Measurements from ENCODE around the gene ETV4.

Gene ETV4

GRCh38 chr17:43581130-43581529, 35.0 kb upstream of the ETV4 start:
- Histone ChIP-seq H3K9ac (ENCODE audit: low read depth, low read length) (no peak overlapping the region), H3K27ac (ENCODE audit: low read depth, low read length) (no peak overlapping the region), H3K27me3 (ENCODE audit: control insufficient read depth, insufficient read depth, low read length) (no peaks in the 10 kb centered on the region), H3K4me1 (ENCODE audit: control insufficient read depth, insufficient read depth, low read length) (peaks cover 29% of the 10 kb centered on the region), H3K9me3 (ENCODE audit: control insufficient read depth, insufficient read depth, low read length) (no peaks in the 10 kb centered on the region), H3K4me3 (ENCODE audit: low read depth, low read length) (no peak overlapping the region), H3K36me3 (ENCODE audit: control insufficient read depth, insufficient read depth, low read length) (no peaks in the 10 kb centered on the region)

- Histone ChIP-seq H3K9ac (ENCODE audit: low read depth, low read length) (no peak overlapping the region), H3K9me3 (ENCODE audit: control insufficient read depth, insufficient read depth, low read length) (no peaks in the 10 kb centered on the region)
Observed at GRCh38 chr17:43579566-43580140, 33.5 kb upstream of the ETV4 start.

GRCh38 chr17:43578699-43579565, 32.8 kb upstream of the ETV4 start:
- Histone ChIP-seq H3K9ac (ENCODE audit: low read depth, low read length) (no peak overlapping the region), H3K4me3 (ENCODE audit: low read depth, low read length) (no peak overlapping the region), H3K27me3 (ENCODE audit: control insufficient read depth, insufficient read depth, low read length) (no peaks in the 10 kb centered on the region), H3K27ac (ENCODE audit: low read depth, low read length) (peak overlapping the region; percentile 39), H3K9me3 (ENCODE audit: control insufficient read depth, insufficient read depth, low read length) (no peaks in the 10 kb centered on the region), H3K36me3 (ENCODE audit: control insufficient read depth, insufficient read depth, low read length) (no peaks in the 10 kb centered on the region), H3K4me1 (ENCODE audit: control insufficient read depth, insufficient read depth, low read length) (peaks cover 29% of the 10 kb centered on the region)

More at GRCh38 chr17:43579566-43580140, 33.5 kb upstream of the ETV4 start:
- no peaks in the 10 kb centered on the region for H3K36me3 ChIP-seq (ENCODE audit: control insufficient read depth, insufficient read depth, low read length)
- H3K4me1 ChIP-seq (ENCODE audit: control insufficient read depth, insufficient read depth, low read length): peaks cover 29% of the 10 kb centered on the region
- H3K27me3 ChIP-seq (ENCODE audit: control insufficient read depth, insufficient read depth, low read length): no peaks in the 10 kb centered on the region
- H3K4me3 ChIP-seq (ENCODE audit: low read depth, low read length): no peak overlapping the region
- H3K27ac ChIP-seq (ENCODE audit: low read depth, low read length): peak overlapping the region; percentile 39

GRCh38 chr17:43578404-43578698, 32.2 kb upstream of the ETV4 start:
- Histone ChIP-seq H3K4me3 (ENCODE audit: low read depth, low read length) (no peak overlapping the region), H3K9ac (ENCODE audit: low read depth, low read length) (no peak overlapping the region), H3K4me1 (ENCODE audit: control insufficient read depth, insufficient read depth, low read length) (peaks cover 29% of the 10 kb centered on the region), H3K27ac (ENCODE audit: low read depth, low read length) (no peak overlapping the region), H3K9me3 (ENCODE audit: control insufficient read depth, insufficient read depth, low read length) (no peaks in the 10 kb centered on the region), H3K36me3 (ENCODE audit: control insufficient read depth, insufficient read depth, low read length) (no peaks in the 10 kb centered on the region), H3K27me3 (ENCODE audit: control insufficient read depth, insufficient read depth, low read length) (no peaks in the 10 kb centered on the region)

DNA sequence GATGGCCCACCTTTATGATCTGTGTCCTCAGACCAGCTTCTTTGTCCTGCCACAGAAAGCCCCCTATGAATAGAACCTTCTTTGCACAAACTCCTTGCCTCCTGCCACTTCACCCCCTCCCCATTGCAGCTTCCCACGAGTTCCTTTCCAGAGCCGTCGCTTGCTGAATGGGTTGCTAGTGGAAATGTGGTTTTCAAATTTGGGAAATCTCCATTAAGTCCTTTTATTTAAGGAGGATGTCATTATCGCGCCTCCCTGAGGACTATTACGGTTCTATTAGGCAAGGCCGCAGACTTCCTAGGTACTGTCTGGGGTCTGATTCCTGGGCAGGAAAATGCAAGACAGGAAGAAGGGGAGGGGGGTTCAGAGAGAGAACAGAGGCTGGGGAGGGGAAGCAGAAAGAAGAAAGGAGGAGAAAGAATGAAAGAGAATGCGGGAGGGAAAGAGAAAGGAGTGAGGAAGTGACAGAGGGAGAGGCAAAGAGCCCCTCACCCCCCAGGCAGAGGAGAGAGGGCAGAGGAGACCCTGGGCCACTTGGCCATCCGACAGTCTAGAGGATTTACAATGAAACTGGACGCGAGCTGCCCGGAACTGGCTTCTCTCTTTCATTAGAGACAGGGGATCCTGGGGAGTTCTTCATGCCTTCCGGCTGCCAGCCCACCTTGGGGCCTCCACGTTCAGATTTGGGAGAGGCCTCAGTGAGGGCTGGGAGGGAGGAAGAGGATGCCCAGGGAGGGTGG, 31.7 kb upstream of the ETV4 start:
- no peaks in the 10 kb centered on the region for H3K36me3 ChIP-seq (ENCODE audit: control insufficient read depth, insufficient read depth, low read length)
- no peak overlapping the region for H3K27ac ChIP-seq (ENCODE audit: low read depth, low read length)

DNA sequence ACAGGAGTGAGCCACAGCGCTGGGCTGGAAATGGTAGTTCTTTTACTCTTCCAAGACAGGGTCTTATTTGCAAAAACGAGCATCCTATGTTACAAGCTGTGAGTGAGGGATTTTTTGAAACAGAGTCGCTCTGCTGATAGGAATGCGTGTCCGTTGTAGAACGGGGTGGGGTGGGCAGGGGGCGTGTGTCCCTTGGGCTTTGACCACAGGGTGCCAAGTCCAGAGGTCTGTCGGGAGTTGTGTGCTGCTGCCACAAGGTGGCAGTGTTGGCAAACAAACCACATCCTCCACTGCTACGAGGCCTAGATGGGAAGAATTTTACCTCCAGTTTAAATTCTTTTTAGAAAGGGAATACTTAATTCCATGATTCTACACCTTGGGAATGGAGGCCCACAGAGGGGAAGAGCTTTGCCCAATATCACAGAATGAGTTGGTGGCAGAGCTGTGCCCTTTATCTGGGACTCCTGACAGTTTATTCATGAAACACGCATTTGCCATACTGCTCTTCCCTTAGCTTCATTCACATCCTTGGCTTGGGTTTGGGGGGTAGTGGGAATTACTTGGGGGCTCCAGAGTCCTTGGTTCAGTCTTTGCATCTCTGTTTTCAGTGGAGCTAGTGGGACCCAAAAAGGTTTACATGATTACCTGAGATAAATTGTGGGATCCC, 30.6 kb upstream of the ETV4 start:
- no peaks in the 10 kb centered on the region for H3K36me3 ChIP-seq (ENCODE audit: control insufficient read depth, insufficient read depth, low read length)
- peak overlapping the region; percentile 48 for H3K4me3 ChIP-seq (ENCODE audit: low read depth, low read length)
- peaks cover 29% of the 10 kb centered on the region for H3K4me1 ChIP-seq (ENCODE audit: control insufficient read depth, insufficient read depth, low read length)
- no peak overlapping the region for H3K27ac ChIP-seq (ENCODE audit: low read depth, low read length)
- H3K9me3 ChIP-seq (ENCODE audit: control insufficient read depth, insufficient read depth, low read length): no peaks in the 10 kb centered on the region
- no peak overlapping the region for H3K9ac ChIP-seq (ENCODE audit: low read depth, low read length)
- H3K27me3 ChIP-seq (ENCODE audit: control insufficient read depth, insufficient read depth, low read length): no peaks in the 10 kb centered on the region

More for the DNA sequence above, 31.7 kb upstream of the ETV4 start:
- Histone ChIP-seq H3K4me3 (ENCODE audit: low read depth, low read length) (no peak overlapping the region), H3K9me3 (ENCODE audit: control insufficient read depth, insufficient read depth, low read length) (no peaks in the 10 kb centered on the region), H3K4me1 (ENCODE audit: control insufficient read depth, insufficient read depth, low read length) (peaks cover 29% of the 10 kb centered on the region), H3K9ac (ENCODE audit: low read depth, low read length) (no peak overlapping the region), H3K27me3 (ENCODE audit: control insufficient read depth, insufficient read depth, low read length) (no peaks in the 10 kb centered on the region)

GRCh38 chr17:43574896-43575525, 28.9 kb upstream of the ETV4 start:
- H3K27ac ChIP-seq (ENCODE audit: low read depth, low read length): no peak overlapping the region
- no peaks in the 10 kb centered on the region for H3K9me3 ChIP-seq (ENCODE audit: control insufficient read depth, insufficient read depth, low read length)
- no peak overlapping the region for H3K4me3 ChIP-seq (ENCODE audit: low read depth, low read length)
- H3K27me3 ChIP-seq (ENCODE audit: control insufficient read depth, insufficient read depth, low read length): no peaks in the 10 kb centered on the region
- H3K36me3 ChIP-seq (ENCODE audit: control insufficient read depth, insufficient read depth, low read length): no peaks in the 10 kb centered on the region
- peaks cover 29% of the 10 kb centered on the region for H3K4me1 ChIP-seq (ENCODE audit: control insufficient read depth, insufficient read depth, low read length)
- H3K9ac ChIP-seq (ENCODE audit: low read depth, low read length): no peak overlapping the region

- H3K9me3 ChIP-seq (ENCODE audit: control insufficient read depth, insufficient read depth, low read length): no peaks in the 10 kb centered on the region
- H3K4me1 ChIP-seq (ENCODE audit: control insufficient read depth, insufficient read depth, low read length): peaks cover 24% of the 10 kb centered on the region
- H3K4me3 ChIP-seq (ENCODE audit: low read depth, low read length): no peak overlapping the region
- no peaks in the 10 kb centered on the region for H3K27me3 ChIP-seq (ENCODE audit: control insufficient read depth, insufficient read depth, low read length)
- no peak overlapping the region for H3K27ac ChIP-seq (ENCODE audit: low read depth, low read length)
- no peaks in the 10 kb centered on the region for H3K36me3 ChIP-seq (ENCODE audit: control insufficient read depth, insufficient read depth, low read length)
- H3K9ac ChIP-seq (ENCODE audit: low read depth, low read length): no peak overlapping the region
Observed at GRCh38 chr17:43574348-43574747, 28.2 kb upstream of the ETV4 start.

GRCh38 chr17:43573579-43574321, 27.6 kb upstream of the ETV4 start:
- H3K27ac ChIP-seq (ENCODE audit: low read depth, low read length): no peak overlapping the region
- H3K27me3 ChIP-seq (ENCODE audit: control insufficient read depth, insufficient read depth, low read length): no peaks in the 10 kb centered on the region
- no peaks in the 10 kb centered on the region for H3K9me3 ChIP-seq (ENCODE audit: control insufficient read depth, insufficient read depth, low read length)
- no peak overlapping the region for H3K4me3 ChIP-seq (ENCODE audit: low read depth, low read length)
- H3K4me1 ChIP-seq (ENCODE audit: control insufficient read depth, insufficient read depth, low read length): peaks cover 18% of the 10 kb centered on the region
- no peaks in the 10 kb centered on the region for H3K36me3 ChIP-seq (ENCODE audit: control insufficient read depth, insufficient read depth, low read length)
- H3K9ac ChIP-seq (ENCODE audit: low read depth, low read length): no peak overlapping the region

- Histone ChIP-seq H3K27me3 (ENCODE audit: control insufficient read depth, insufficient read depth, low read length) (no peaks in the 10 kb centered on the region), H3K9ac (ENCODE audit: low read depth, low read length) (no peak overlapping the region), H3K4me3 (ENCODE audit: low read depth, low read length) (no peak overlapping the region), H3K4me1 (ENCODE audit: control insufficient read depth, insufficient read depth, low read length) (peaks cover 5% of the 10 kb centered on the region), H3K27ac (ENCODE audit: low read depth, low read length) (no peak overlapping the region), H3K36me3 (ENCODE audit: control insufficient read depth, insufficient read depth, low read length) (no peaks in the 10 kb centered on the region), H3K9me3 (ENCODE audit: control insufficient read depth, insufficient read depth, low read length) (no peaks in the 10 kb centered on the region)
Observed at GRCh38 chr17:43572368-43572980, 26.3 kb upstream of the ETV4 start.

Data from HUES48 (cell line).